Thyroid gland (tissue), 4 donors: ENCODE results near the gene GABPB1.

ENCODE experiments used
- POLR2A ChIP-seq, 2 donors: fragments of 450-650 bp; IDR thresholded peaks; one replicate each; pipeline ENCODE4 v1.6.1; 2017; ENCODE audit warnings: antibody characterized with exemption in 2 of 2, mild to moderate bottlenecking in 2 of 2, moderate library complexity in 1 of 2
- TF ChIP-seq, protein P1 (sequence below), 6 experiments: fragments of 200-600 bp in 3 of 6; fragments of 450-650 bp in 3 of 6; sonication (generic) in 3 of 6; IDR thresholded peaks; one replicate each; pipeline ENCODE4 v1.5.1; 2016 to 2019; ENCODE audit warnings: antibody characterized with exemption in 6 of 6, mild to moderate bottlenecking in 2 of 6, inconsistent platforms in 1 of 6, moderate library complexity in 1 of 6

DNA sequence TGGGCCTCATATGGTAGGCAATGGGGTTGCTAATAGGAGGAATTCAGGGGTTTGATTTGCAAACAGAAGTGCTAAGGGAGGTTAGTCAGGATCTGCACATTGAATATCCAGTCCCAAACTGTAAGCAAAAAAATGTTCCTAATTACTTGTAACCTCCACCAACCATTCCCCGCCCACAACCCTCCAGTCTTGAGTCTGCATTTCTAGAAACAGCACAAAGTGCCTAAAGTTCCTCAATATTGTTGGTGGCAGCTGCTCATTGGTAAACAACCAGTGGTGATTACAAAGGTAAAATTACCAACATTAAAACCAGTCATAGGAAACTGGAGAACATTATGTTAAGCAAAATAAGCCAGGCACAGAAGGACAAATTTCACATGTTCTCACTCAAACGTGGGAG, 108.4 kb downstream of the GABPB1 start:
- TF ChIP-seq, protein P1, sequence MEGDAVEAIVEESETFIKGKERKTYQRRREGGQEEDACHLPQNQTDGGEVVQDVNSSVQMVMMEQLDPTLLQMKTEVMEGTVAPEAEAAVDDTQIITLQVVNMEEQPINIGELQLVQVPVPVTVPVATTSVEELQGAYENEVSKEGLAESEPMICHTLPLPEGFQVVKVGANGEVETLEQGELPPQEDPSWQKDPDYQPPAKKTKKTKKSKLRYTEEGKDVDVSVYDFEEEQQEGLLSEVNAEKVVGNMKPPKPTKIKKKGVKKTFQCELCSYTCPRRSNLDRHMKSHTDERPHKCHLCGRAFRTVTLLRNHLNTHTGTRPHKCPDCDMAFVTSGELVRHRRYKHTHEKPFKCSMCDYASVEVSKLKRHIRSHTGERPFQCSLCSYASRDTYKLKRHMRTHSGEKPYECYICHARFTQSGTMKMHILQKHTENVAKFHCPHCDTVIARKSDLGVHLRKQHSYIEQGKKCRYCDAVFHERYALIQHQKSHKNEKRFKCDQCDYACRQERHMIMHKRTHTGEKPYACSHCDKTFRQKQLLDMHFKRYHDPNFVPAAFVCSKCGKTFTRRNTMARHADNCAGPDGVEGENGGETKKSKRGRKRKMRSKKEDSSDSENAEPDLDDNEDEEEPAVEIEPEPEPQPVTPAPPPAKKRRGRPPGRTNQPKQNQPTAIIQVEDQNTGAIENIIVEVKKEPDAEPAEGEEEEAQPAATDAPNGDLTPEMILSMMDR (IDR thresholded peaks at IDR 0.05): no peak
- TF ChIP-seq POLR2A (IDR thresholded peaks at IDR 0.05): no peak
